ENCODE measurements around the gene NKX3-2. TPM values are rescaled to one million over a fixed set of nuclear protein-coding genes. Genes with fewer than 3 reads are reported as not detected.

NKX3-2 gene
- total RNA-seq, 1 donor from 2014 or later = not detected

DNA sequence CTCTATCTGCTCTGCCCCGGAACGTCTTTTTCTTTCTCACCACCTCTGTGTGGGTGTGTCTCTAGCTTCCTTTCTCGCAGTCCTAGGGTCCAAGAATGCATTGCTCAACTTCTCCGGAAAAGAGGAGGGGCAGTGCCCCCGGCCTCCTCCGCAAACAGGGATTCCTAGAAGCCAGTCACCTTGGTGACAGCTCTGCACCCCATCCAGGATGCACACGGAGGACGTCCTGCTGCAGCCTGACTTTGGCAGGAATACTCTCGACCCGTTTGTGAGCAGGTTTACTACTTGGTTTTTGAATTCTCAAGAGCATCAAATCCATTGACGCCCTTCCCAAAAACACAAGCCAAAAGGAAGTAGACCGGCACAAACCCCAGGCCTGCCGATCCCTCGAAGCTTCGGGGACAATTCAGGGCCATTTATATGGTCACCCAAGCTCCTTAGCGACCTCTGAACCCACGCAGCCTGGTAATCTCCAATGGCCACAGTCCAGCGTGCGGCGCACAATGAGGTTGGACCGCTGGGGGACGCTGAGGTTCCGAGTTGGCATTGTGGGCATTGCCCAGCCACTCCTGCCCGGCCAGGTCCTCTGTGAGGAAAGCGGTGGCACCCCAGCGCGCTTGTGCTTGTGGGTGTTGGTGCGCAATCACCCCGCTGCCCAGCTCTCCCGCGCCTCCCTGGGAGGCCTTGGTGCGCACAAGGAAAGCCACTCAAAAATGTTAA is 9.8 kb downstream of the NKX3-2 start:
- peaks cover 29% of the 10 kb centered on the region for H3K27me3 ChIP-seq
- intact Hi-C loops (cut with DNase I) = no loop called here
- no peak overlapping the region for H3K4me3 ChIP-seq
- H3K4me1 ChIP-seq = peaks cover 0 to 5% of the 10 kb centered on the region in 2 donors
- no peak overlapping the region for H3K27ac ChIP-seq
- H3K36me3 ChIP-seq = no peaks in the 10 kb centered on the region
- DNase-seq (ENCODE audit: low spot score in 2 of 2) = no peak
- H3K9me3 ChIP-seq = no peaks in the 10 kb centered on the region
- TF ChIP-seq, protein P1, sequence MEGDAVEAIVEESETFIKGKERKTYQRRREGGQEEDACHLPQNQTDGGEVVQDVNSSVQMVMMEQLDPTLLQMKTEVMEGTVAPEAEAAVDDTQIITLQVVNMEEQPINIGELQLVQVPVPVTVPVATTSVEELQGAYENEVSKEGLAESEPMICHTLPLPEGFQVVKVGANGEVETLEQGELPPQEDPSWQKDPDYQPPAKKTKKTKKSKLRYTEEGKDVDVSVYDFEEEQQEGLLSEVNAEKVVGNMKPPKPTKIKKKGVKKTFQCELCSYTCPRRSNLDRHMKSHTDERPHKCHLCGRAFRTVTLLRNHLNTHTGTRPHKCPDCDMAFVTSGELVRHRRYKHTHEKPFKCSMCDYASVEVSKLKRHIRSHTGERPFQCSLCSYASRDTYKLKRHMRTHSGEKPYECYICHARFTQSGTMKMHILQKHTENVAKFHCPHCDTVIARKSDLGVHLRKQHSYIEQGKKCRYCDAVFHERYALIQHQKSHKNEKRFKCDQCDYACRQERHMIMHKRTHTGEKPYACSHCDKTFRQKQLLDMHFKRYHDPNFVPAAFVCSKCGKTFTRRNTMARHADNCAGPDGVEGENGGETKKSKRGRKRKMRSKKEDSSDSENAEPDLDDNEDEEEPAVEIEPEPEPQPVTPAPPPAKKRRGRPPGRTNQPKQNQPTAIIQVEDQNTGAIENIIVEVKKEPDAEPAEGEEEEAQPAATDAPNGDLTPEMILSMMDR (IDR thresholded peaks at IDR 0.05) = no peak

- H3K27ac ChIP-seq = no peak overlapping the region
- no peaks in the 10 kb centered on the region for H3K4me1 ChIP-seq
- peaks cover 32% of the 10 kb centered on the region for H3K27me3 ChIP-seq
- no peaks in the 10 kb centered on the region for H3K9me3 ChIP-seq
- TF ChIP-seq, protein P1 (IDR thresholded peaks at IDR 0.05) = no peak
- intact Hi-C loops (cut with DNase I) = no loop called here
- no peaks in the 10 kb centered on the region for H3K36me3 ChIP-seq
- H3K4me3 ChIP-seq = no peak overlapping the region
- DNase-seq (ENCODE audit: low spot score in 2 of 2) = no peak
Observed at GRCh38 chr4:13533670-13534343, 10.5 kb downstream of the NKX3-2 start.

GRCh38 chr4:13531625-13531998 is 12.7 kb downstream of the NKX3-2 start:
- Histone ChIP-seq H3K27me3 (peaks cover 45% of the 10 kb centered on the region), H3K4me3 (no peak overlapping the region), H3K27ac (no peak overlapping the region), H3K4me1 (peaks cover 0 to 3% of the 10 kb centered on the region in 2 donors), H3K9me3 (no peaks in the 10 kb centered on the region), H3K36me3 (no peaks in the 10 kb centered on the region)
- DNase-seq (ENCODE audit: low spot score in 2 of 2) = no peak
- TF ChIP-seq, protein P1 (IDR thresholded peaks at IDR 0.05) = no peak
- intact Hi-C loops (cut with DNase I) = no loop called here

- peaks cover 45% of the 10 kb centered on the region for H3K27me3 ChIP-seq
- TF ChIP-seq, protein P1 (IDR thresholded peaks at IDR 0.05) = no peak
Observed at GRCh38 chr4:13530823-13531624, 13.3 kb downstream of the NKX3-2 start.

GRCh38 chr4:13529128-13529919 is 15.0 kb downstream of the NKX3-2 start:
- peaks cover 0 to 3% of the 10 kb centered on the region in 2 donors for H3K4me1 ChIP-seq
- TF ChIP-seq, protein P1 (IDR thresholded peaks at IDR 0.05) = no peak
- no peak overlapping the region for H3K27ac ChIP-seq
- no peak overlapping the region for H3K4me3 ChIP-seq
- intact Hi-C loops (cut with DNase I) = no loop called here
- H3K9me3 ChIP-seq = peaks cover 2 to 6% of the 10 kb centered on the region in 2 donors
- no peaks in the 10 kb centered on the region for H3K36me3 ChIP-seq
- no peak for DNase-seq (ENCODE audit: low spot score in 2 of 2)
- H3K27me3 ChIP-seq = peaks cover 39% of the 10 kb centered on the region

More at GRCh38 chr4:13530823-13531624, 13.3 kb downstream of the NKX3-2 start:
- Histone ChIP-seq H3K4me3 (no peak overlapping the region), H3K4me1 (peaks cover 0 to 3% of the 10 kb centered on the region in 2 donors), H3K9me3 (no peaks in the 10 kb centered on the region), H3K27ac (no peak overlapping the region), H3K36me3 (no peaks in the 10 kb centered on the region)
- DNase-seq (ENCODE audit: low spot score in 2 of 2) = no peak
- intact Hi-C loops (cut with DNase I) = no loop called here
